GM21723 (cell line): ENCODE measurements around the gene C9orf43.

Experiments used
- ATAC-seq: cut with Tn5 transposase; IDR thresholded peaks from one replicate; pipeline ENCODE4 v1.9.1; 2021; ENCODE audit warnings: mild to moderate bottlenecking, moderate library complexity; ENCODE audit not compliant: unreplicated experiment

The C9orf43 gene

DNA sequence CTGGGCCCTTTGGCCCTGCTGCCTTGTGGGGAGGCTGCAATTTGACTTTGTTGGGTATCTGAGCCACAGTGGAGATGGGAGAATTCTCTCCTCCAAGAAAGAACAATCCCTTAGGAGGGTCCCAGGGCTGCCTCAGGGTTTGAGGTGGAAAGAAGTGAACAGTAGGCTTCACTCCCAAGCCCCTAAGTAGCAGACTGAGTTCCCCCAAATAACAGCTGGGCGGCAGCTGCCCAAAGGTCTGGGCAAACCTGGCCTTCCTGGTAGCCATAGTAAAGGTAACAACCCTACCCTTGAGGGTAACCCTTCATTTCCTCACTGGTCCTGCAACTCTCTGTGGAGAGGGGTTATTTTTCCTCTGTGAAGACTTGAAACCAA lies 53.7 kb downstream of the C9orf43 start:
- ATAC-seq, result no peak

DNA sequence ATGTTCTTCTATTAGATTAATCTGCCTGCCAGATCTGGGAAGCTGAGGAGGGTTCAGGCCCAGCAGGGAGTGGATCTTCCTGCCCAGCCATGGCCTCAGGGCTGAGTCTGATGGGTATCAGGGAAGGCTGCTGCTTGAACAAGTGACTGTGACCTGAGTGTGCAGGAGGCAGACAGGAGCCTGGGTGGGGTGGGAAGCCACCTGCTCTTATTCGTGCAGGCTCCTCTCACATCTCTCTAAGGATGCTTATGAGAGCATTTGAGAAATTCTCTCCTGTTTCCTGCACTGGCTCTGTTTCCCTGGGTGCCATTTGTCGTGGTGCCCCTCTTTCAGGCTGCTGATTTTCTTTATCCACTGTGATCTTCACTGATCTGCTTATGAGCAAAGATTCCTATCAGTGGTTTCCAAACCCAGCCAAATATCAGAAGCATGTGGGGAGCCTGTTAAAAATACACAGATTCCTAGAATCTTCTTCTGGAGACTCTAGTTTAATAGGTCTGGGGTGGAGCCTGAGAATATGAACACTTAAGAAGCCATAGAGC lies 55.1 kb downstream of the C9orf43 start:
- ATAC-seq, result no peak

DNA sequence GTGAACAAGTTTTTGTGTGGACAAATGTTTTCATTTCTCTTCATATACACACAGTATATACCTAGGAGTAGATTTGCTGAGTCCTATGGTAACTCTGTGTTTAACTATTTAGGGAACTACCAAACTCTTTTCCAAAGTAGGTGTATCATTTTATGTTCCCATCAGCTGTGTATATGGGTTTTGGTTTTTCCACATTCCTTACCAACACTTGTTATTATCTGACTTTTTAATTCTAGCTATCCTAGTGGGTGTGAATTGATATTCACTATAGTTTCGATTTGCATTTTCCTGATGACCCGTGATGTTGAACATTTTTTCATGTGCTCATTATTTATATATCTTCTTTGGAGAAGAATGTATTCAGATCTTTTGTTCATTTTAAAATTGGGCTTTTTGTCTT lies 56.6 kb downstream of the C9orf43 start:
- ATAC-seq, result no peak

DNA sequence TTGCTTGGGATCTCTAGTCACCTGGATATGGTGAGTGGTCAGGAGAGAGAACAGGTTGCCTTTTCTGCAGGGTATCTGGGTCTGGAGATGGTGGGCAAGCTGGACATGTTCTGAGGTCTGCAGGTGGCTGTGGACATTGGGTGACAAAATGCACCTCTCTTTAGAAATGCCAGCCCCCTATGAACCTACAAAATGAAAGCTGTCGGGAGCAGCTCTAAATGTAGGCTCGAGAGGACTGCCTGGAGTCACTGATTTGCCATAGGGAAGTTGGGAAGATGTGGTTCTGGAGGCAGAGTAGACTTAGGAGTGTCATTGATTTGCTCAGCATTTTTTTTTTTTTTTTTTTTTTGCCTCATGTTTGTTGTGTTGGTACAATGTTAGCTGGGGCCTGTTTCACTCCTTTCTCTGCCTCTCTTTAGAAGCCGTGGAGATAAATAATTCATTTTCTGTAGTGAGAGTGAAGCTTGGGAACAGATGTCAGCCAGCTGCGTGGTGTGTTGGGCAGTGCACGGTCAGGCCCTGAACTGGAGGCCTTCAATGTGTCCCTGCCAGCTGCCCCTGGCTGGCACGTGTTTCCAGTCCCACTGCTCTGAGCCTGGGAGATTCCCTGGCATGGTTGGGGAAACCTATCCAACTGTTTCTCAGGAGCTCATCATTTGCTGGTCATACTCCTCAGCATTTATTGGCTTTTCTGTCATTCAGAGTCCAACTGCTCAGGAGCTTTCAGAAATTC lies 58.3 kb downstream of the C9orf43 start:
- ATAC-seq, result no peak

DNA sequence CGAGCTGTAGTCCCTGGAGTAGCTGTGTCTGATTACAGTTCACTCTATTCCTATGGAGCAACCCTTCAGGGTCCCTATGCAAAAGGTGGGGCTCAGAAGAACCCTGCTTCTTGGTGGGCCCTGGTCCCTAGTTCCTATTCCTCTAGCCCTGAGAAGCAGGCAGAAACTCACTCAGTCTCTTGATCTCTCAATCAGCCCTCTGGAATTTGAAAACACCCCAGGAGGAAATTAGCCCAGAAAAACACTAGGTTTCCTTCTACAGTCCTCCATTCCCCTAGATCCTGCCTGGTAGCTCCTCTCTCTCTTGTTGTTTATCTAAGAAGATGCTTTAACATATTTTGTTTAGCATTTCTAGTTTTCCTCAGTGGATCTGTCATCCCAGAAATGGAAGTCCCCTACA lies 60.6 kb downstream of the C9orf43 start:
- no peak for ATAC-seq

DNA sequence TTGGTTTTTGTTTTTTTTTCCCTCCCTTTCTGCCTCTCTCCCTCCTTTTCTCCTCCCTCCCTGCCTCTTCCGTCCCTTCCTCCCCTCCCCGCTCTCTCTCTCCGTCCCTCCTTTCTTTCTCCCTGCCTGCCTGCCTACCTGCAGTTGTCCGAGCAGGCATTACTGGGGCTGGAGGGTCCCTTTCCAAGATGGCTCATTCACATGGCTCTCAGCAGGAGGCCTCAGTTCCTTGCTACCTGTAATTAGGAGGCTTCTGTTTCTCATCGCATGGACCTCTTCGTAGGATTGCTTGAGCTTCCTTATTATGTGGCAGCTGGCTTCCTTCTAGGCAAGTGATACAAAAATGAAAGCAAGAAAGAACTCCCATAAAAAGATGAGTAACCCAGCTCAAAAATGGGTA lies 61.0 kb downstream of the C9orf43 start:
- ATAC-seq, result no peak

DNA sequence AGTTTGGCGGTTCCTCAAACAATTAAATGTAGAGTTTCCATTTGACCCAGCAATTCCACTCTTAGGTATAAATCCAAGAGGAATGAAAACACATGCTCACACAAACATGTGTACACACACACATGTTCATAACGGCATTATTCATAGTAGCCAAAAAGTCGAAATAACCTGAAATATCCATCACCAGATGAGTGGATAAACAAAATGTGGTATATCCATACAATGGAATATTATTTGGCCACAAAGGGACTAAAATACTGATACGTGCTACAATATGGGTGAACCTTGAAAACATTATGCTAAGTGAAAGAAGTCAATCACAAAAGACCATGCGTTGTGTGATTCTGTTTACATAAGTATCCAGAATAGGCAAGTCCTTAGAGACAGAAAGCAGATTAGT lies 61.7 kb downstream of the C9orf43 start:
- no peak for ATAC-seq

DNA sequence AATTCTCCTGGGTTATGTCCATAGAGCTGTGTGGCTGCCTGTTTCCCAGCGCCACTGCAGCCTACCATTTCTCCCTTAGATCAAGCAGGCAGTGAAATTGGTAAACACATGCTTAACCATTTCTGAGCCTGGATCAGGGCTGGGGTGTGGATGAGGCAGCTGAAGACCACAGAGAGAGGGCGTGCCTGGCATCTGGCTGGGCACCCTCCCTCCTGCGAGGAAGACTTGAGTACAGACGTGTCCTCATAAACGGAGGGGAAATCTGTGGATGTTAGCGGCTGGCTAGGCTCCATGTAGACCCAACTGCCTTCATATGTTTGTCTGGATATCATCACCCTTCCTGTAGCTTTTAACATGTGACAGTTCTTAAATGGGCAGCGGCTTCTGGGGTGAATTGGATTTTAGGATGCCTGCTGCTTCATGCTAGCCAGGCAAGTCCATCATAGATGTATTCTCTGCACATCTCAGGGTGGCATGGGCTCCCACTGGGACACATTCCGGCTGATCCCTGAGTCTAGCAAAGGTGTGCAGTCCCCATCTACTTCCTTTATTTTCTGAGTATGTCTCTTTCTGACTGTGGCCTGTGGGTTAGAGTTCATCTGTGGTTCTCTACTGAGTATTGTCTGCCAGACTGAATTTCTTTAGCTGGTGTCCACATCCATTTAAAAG lies 63.9 kb downstream of the C9orf43 start:
- no peak for ATAC-seq

DNA sequence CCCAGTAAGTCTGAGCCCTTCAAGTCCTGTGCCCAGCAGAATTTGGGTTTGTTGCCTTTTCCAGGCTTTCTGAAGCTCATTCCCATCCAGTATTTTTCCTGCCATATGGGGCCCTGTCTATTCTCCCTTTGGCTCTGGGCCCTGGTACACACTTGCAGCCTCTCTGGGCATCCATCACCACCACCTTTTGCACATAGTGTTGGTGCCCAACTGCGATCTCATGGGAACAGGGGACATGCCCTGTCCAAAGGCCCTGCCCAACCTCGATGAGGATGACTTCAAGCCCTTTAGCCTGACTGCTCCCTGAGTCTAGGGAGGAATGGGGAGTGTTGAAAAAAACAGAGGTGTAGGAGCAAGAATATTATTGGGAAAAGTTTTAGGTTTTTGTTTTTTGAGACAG lies 64.5 kb downstream of the C9orf43 start:
- no peak for ATAC-seq

DNA sequence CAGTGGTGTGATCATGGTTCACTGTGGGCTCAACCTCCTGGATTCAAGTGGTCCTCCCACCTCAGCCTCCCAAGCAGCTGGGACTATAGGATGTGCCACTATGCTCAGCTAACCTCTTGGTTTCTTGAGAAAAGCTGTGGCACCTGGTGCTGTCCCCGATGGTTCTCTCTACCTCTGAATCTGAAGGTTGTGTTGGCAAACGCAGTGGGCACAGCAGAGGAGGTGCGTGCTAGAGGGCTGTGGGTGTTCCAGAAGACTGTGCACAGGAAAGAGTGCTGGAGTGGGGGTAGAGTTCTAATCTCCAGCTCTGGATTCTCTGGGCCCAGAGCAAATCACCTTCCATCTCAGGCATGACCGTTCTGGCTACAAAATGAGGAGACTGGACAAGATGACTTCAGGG lies 65.4 kb downstream of the C9orf43 start:
- no peak for ATAC-seq

DNA sequence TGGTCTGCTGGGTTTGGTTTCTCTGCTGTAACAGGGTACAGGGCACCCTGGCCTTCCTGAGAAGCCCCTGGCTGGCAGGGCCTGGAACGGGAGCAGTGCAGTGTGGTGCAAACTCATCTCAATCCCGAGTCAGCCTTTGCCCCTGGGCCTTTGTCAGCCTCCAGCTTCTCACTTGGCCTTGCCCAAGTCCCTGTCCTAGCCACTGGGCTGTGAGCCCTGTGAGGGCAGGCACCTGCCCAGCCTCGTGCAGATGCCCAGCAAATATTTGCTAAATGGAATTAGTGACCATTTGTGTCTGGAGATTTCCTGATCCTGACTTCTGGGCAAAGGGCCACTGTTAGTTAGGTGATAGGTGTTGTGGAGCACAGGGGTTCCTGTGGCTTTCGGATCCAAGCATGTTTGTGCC lies 66.0 kb downstream of the C9orf43 start:
- ATAC-seq, result no peak

DNA sequence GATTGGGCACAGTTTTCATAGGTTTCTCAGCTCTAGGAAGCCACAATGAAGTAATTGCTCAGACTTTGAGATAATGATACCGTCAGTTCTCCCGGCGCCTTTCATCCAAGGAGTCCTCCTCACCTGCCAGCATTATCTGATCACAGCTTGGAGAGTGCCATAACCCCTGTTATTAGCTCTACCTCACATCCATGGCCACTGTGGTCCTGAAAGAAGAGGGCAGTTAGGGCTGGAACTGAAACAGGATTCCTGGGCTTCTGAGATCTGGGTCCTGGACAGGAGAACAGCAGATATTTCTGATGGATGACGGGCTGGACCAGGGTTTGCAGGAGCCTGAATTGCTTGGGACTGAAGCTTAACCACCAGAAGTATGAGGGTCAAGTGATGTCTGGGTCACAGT lies 66.5 kb downstream of the C9orf43 start:
- no peak for ATAC-seq

DNA sequence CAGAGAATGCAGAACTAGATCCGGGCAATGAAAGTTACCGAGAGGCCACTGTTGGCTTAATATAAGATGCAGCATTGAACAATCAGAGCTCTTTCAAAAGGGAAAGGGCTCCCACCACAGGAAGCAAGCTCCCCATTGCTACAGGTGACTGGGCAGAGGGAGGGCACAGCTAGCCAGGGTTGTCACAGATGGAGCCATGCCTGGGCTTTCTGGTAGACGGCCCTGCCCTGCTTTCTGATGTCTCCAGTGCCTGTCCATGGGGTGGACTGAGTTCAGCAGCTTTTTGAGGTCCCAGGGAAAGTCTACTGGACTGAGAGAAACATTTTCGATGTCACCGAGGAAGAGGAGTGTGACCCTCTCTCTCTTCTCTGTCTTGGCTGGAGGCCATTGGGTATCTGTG lies 67.1 kb downstream of the C9orf43 start:
- ATAC-seq, result no peak

DNA sequence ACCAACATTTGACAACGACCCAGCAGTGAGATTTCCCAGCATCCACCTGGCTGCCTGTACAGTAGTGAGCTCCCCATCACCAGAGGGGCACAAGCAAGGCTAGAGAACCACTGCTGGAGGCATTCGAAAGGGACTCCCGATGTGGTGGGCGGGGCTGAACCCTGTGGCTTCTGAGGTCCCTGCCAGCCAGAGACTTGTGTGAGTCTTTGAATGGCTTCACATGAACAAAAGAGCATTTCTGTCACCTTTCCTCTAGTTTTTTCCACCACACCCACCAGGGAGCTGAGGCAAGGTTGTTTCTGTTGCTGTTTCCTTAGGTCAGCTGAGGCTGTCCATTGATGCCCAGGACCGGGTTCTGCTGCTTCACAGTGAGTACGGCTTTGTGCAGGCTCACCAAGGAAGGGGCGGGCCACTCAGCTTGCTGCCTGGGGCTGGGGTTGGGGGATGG lies 68.7 kb downstream of the C9orf43 start:
- ATAC-seq, result no peak
